GM18951 (cell line): ENCODE results near the gene NKX1-2.

Experiments used
- POLR2A ChIP-seq: IDR thresholded peaks from 4 replicates; pipeline ENCODE4 v1.6.1; 2011; ENCODE audit warnings: mild to moderate bottlenecking; ENCODE audit not compliant: insufficient read length, insufficient read depth; ENCODE audit errors: extremely low read depth
- in situ Hi-C: fragments of 300-500 bp; cut with MboI; formaldehyde crosslinking; loops from one replicate; pipeline ENCODE4 v1.12.0; 2022; ENCODE audit warnings: low sequenced_read_pairs, mixed read lengths, inconsistent platforms; ENCODE audit not compliant: unreplicated experiment

Gene NKX1-2

DNA sequence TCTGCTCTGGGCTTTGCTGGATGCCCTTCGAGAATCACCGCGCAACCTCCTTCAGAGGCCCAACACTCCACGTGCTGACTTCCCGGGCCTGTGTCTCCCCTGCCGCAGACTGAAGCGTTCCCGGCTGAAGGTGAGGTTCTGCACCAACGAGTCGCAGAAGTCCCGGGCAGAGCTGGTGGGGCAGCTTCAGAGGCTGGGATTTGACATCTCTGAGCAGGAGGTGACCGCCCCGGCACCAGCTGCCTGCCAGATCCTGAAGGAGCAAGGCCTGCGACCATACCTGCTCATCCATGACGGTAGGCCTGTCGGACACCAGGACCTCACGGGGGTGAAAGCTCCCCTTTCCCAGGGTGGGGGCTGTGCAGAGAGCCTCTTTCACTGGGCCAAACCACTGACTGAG, 34.2 kb upstream of the NKX1-2 start:
- TF ChIP-seq POLR2A, result no peak
- in situ Hi-C loops, result no loop called here

DNA sequence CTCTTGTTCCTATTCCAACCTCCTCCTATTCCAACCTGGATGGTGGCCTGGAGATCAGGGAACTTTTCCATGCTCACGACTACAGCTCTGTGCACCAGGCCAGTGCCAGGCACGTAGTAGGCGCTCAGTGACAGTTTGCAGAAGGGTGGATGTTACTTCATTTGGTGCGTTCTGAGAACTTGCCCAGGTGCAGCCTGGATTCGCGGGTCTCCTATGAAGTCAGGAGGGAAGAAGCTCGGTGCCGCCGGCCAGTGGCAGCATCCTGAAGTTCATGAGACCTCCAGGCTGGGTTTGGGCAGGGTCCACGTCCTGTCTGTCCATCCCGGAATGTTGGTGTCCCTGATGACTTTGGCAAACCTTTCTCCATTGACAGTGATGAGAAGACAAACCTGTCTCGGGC, 33.0 kb upstream of the NKX1-2 start:
- TF ChIP-seq POLR2A, result no peak
- in situ Hi-C loops, result no loop called here

DNA sequence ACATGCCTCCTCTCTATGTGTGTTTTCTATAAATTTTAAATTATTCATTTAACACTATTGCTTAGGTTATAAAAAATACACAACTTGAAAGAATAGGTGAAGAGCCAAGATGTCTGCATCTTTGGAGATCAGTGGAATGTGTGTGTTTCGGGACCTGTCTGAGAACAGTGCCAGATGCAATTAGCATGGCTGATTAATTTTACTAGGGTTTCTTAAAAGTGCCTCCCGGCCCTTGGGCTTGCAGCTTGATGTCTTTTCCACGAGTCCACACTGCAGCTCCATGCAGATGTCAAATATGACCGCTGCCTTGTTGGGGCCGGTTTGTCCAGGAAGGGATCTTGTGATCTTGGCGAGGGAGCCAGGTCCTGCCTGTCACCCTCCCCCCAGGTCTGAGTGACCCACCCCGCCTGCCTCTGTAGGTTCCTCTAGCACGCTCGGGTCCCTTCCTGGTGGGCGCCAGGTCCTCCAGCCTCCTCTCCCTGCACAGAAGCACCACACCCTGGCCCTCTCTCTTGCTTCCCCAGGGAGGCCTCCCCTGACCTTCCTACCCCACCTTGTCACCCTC, 32.5 kb upstream of the NKX1-2 start:
- in situ Hi-C loops, result no loop called here
- TF ChIP-seq POLR2A, result no peak

DNA sequence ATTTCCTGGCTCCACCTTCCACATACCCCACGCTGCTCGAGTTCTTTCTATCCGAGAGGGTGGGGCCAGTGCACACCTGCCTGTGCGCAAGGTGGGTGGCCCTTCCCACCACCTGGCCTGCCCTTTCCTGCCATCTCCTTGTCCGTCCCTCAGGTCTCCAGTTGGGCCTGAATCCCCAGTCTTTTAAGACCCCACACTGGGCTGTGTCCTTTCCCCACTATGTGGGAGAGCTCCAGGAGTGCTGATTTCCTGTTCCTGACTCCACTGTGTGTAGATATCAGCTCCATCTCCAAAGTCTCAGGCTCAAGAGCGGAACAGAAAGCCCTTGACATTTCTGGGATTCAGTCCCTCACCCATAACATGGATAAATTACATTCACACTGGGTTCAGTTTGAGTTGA, 31.9 kb upstream of the NKX1-2 start:
- no peak for TF ChIP-seq POLR2A
- in situ Hi-C loops, result no loop called here

DNA sequence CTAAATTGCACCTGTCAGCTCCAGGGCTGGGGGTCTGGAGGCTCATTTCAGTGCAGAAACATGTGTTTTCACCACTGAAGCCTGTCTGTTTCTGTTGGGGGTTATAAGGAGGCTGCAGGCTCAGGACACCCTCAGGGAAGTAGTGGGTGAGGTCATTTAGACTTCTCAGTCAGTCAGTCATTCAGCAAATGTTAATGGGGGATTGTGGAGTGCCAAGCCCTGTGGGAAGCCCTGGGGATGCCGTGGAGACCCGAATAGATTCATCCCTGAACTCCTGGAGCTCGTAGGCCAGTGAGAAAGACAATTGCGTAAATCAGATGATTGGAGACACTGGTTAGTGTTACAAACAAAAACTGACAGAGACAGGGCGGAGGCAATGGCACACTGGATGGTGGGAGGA, 31.0 kb upstream of the NKX1-2 start:
- no peak for TF ChIP-seq POLR2A
- in situ Hi-C loops, result no loop called here

DNA sequence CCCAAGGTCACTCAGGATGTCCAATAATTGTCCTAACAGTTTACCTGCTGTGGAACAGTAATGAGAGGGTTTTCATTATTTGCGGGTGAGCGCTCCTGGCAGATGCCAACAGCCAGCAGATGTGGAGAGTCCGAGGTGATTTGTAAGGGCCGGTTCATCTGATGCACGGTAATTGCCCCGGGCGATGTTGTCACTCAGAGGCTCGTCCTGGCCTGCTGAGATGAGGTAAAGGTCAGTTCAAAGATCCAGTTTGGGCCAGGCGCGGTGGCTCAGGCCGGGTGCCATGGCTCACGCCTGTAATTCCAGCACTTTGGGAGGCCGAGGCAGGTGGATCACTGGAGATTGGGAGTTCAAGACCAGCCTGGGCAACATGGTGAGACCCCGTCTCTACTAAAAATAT, 28.7 kb upstream of the NKX1-2 start:
- in situ Hi-C loops, result no loop called here
- TF ChIP-seq POLR2A, result no peak

DNA sequence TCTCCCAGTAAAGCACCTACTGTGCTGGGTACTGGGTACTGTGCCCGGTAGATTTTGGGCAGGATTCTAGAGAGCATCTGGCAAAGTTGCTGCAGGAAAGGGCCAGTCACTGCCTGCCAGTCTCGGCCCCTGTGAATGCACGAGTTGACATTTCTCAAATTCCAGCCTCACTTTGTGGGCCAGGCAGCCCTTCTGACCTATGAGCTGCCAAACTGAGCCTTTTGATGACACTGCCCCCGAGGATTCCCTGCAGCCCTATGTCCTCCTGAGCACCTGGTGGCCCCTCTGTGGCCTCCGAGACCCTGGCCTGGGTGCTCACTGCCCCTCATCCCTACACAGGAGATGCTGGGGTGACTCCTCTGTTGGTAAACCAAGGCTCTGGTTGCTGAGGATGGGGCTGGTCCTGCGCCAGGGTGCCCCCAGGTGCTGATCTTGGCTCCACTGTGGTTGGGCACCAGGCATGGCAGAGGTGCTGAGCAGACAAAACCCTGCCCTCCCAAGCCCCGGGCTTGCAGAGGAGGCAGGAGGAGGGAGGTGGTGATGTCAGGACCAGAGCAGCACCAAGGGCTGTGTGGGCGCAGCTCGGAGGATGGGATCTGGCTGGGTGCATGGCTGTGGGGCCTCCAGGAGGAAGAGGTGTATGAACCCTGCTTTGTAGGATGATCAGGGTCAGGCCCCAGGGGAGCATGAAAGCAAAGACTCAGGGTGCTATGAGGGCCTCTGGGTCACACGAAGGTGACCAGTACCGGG, 28.0 kb upstream of the NKX1-2 start:
- TF ChIP-seq POLR2A, result no peak
- in situ Hi-C loops, result no loop called here

DNA sequence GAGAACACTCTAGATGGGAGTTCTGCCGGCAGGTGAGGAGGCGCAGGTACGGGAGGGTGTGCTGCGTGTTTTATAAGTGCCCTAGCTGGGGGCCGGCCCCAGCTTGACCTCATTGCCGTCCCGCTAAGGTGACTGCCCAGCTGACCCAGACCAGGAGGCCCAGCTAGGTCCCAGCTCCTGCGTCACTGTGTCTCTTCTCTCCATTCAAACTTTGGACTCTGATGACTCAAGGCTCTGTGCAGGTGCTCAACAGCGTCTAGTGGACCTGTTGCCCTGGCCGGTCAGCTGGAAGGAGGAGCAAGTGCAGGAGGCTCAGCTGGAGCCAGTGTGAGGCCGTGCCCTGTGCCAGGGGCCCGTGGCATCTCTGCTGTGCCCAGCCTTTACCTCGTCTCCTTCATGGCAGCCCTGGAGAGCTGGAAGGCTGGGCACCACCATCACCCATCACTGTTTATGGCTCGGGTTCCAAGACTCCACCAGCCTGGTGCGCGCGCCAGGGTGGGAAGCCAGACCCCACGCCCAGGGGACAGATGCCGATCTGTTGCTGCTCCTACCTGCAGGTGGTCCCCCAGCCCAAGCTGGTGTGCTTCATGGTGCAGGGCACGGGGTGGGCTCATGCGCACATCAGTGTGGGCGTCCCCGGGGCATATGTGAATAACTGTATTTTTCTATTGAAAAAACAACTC, 26.3 kb upstream of the NKX1-2 start:
- in situ Hi-C loops, result no loop called here
- no peak for TF ChIP-seq POLR2A

DNA sequence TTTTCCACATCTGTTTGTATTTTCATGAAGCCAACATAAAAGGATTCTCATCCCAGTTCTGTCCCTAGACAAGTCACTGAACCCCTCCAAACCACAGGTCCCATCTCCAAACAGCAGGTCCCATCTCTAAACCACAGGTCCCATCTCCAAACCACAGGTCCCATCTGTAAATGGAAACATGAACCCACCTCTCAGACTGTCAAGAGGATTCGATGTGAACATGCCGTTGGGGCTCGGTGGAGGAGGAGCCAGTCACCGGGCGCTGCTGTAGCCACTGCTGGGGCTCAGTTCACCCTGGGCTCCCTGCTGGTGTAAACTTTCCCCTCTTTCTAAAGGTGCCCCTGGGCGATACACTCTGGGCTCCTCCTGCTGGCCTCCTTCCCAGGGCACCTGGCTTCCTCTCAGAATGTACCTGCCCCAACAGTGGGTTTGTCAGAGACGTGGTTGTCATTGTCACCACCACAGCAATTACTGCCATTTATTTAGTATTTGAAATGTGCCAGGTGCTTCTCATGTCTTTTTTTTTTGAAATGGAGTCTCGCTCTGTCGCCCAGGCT, 24.8 kb upstream of the NKX1-2 start:
- no peak for TF ChIP-seq POLR2A
- in situ Hi-C loops, result no loop called here

DNA sequence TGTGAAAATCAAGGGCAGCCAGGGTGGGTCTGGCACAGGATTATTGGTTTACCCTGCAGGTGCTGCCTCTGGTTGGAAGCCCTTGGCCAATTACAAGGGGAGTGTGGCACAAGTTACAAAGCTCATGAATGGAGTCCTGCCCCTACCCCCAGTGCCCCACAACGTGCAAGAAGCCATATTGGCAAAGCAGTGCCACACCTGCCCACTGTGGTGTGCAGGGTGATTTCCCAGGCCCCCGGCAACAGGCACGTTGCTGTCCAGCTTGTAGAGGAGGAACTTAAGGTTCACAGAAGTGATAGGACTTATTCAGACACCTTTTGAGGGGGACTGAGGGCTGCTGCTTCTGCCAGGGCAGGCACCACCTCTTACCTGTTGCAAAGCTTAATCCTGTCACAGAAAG, 23.2 kb upstream of the NKX1-2 start:
- TF ChIP-seq POLR2A, result no peak
- in situ Hi-C loops, result no loop called here

DNA sequence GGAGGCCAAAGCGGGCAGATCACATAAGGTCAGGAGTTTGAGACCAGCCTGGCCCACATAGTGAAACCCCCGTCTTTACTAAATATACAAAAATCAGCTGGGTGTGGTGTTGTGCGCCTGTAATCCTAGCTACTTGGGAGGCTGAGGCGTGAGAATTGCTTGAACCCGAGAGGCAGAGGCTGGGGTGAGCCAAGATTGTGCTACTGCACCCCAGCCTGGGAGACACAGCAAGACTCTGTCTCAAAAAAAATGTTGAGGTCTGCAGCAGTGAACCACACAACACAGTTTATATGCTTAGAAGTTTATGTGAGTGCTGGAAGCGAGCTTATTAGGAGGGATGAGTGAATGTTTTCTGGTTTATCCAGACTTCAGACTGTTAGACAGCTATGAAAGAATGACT, 22.2 kb upstream of the NKX1-2 start:
- TF ChIP-seq POLR2A, result no peak
- in situ Hi-C loops, result no loop called here

DNA sequence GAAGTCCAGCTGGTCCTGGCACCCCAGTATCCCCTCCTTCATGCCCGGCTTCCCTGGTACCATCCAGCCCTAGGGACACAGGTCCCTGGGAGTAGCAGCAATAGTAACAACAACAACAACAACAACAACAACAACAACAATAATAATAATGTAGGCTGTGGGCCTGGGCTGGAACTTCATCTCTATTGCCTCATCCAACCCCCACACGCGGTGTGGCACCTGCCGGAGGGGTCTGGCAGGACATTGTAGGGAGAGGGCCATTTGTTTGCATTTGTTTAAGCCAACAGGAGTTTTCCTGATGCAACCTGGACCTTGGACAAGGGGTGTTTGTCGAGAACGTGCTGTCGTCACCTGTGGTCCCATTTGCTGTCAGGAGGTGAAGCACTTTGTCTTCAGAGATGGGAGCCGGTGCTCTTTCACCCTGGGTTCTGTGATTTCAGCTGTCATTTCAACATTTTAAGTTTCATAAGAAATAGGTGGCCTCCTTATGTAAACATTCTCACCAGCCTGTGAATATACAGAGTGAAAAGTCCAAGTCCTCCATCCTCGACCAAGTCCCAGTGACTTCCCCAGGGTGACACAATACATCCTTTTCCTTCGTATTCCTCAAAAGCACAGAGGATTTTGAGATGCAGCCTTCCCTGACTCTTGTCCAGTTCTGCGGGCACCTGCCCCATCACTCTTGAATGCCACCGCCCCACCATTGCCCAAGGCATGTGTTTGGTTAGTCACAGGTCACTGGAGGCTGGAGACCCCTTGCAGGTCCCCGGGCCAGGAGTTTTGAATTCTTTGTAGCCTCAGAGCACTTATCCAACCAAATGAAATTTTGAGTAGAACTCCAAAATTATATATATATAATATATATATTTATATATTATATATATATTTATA, 21.0 kb upstream of the NKX1-2 start:
- in situ Hi-C loops, result no loop called here

DNA sequence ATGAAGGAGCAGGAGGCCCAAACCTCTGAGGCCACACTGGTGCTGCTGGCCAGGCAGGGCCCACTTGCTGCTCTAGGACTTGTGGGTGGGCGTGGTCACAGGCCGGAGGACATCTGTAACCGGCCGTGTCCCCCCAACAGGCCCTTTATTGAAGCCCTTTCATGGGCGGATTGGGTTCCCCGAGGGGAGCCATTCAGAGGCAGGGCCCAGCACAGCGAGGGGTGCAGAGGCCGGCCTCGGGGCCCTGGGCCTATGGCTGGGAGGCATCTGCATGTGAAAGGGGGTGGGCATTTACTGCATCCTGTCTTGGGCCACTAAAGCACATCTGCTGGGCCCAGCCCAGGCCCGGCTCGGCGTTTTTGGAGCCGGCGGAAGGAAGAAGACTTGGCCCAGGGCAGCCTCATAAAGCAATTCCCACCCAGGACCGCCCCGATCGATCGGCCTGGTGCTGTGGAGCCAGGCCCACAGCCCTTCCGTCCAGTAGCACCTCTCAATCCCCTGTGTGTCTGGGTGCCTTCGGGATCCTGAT, 20.2 kb upstream of the NKX1-2 start:
- TF ChIP-seq POLR2A, result no peak
- in situ Hi-C loops, result no loop called here

More for the DNA sequence above, 21.0 kb upstream of the NKX1-2 start:
- TF ChIP-seq POLR2A, result no peak

DNA sequence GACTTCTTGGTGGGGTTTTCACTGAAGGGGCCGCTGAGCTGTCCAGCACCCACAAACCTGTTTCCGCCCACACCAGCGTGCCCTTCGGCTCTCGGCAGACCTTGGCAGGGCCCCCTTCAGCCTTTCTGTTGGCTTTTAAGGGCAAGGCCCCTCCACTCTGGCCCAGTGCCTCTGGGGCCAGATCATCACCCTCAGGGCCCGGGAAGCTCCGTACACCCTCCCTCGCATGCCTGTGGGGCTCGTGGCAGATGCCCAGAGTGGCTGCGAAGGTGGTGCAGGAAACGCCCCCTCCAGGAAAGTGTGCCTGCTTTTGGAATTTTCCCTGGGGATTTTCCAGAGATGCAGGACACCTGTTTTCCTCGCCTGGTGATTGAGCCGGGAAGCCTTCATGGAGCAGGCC, 18.8 kb upstream of the NKX1-2 start:
- in situ Hi-C loops, result no loop called here
- no peak for TF ChIP-seq POLR2A
